H1 (cell line): ENCODE measurements around the gene GDPD5.

Source experiments
- ATF3 ChIP-seq: IDR thresholded peaks from 2 replicates; pipeline ENCODE4 v1.6.1; 2011; ENCODE audit warnings: low read depth, mild to moderate bottlenecking, low read length; ENCODE audit not compliant: insufficient read depth
- CHD7 ChIP-seq: fragments of 300-600 bp; sonication (generic); IDR thresholded peaks from 2 replicates; pipeline ENCODE4 v1.7.1; 2012; ENCODE audit warnings: low read length, moderate library complexity, mild to moderate bottlenecking, inconsistent platforms; ENCODE audit not compliant: insufficient replicate concordance
- CTCF ChIP-seq, 3 experiments: IDR thresholded peaks; 1 replicate in 2 of 3; 2 replicates in 1 of 3; pipeline versions ENCODE4 v1.5.1 to v1.6.1; 2011; ENCODE audit warnings: low read length in 3 of 3, mild to moderate bottlenecking in 3 of 3, inconsistent platforms in 2 of 3, low read depth in 1 of 3, moderate library complexity in 1 of 3; ENCODE audit not compliant: insufficient read depth in 1 of 3; ENCODE audit errors: control extremely low read depth in 1 of 3
- EP300 ChIP-seq, 2 experiments: IDR thresholded peaks; 1 replicate in 1 of 2; 2 replicates in 1 of 2; pipeline ENCODE4 v1.6.1; 2011 to 2012; ENCODE audit warnings: low read depth in 2 of 2, low read length in 2 of 2, mild to moderate bottlenecking in 2 of 2, borderline replicate concordance in 1 of 2, inconsistent platforms in 1 of 2, moderate library complexity in 1 of 2
- EZH2 ChIP-seq: fragments of 200-600 bp; sonication (generic); IDR thresholded peaks from 2 replicates; pipeline ENCODE4 v1.7.1; 2012; ENCODE audit warnings: low read depth, mild to moderate bottlenecking, moderate library complexity, low read length, inconsistent platforms; ENCODE audit not compliant: severe bottlenecking
- KDM5A ChIP-seq: fragments of 200-600 bp; IDR thresholded peaks from 2 replicates; pipeline ENCODE4 v1.7.1; 2012; ENCODE audit warnings: mild to moderate bottlenecking, low read length, inconsistent platforms, mixed read lengths
- MAX ChIP-seq: IDR thresholded peaks from 2 replicates; pipeline ENCODE4 v1.6.1; 2012; ENCODE audit warnings: inconsistent platforms
- RNF2 ChIP-seq: fragments of 200-900, 300-1000 bp; sonication (generic); IDR thresholded peaks from 2 replicates; pipeline ENCODE4 v1.7.1; 2016; ENCODE audit warnings: borderline replicate concordance, low read depth, mild to moderate bottlenecking, antibody characterized with exemption, low read length; ENCODE audit not compliant: poor library complexity, severe bottlenecking; ENCODE audit errors: missing control alignments
- USF2 ChIP-seq: IDR thresholded peaks from 2 replicates; pipeline ENCODE4 v1.6.1; 2011; ENCODE audit warnings: low read length, improper control_type of control experiment
- YY1 ChIP-seq: IDR thresholded peaks from 2 replicates; pipeline ENCODE4 v1.6.1; 2011; ENCODE audit warnings: low read depth, mild to moderate bottlenecking, low read length

GRCh38 chr11:75513250-75513649, 12.5 kb downstream of the GDPD5 start:
- TF ChIP-seq USF2 (no peak), MAX (no peak), EP300 (IDR thresholded peaks at IDR 0.05; ENCODE audit: borderline replicate concordance in 1 of 2, low read depth in 2 of 2, low read length in 2 of 2) (no peak), EZH2 (no peak), KDM5A (no peak), YY1 (no peak), RNF2 (no peak), CTCF (IDR thresholded peaks at IDR 0.05; ENCODE audit: control extremely low read depth in 1 of 3, insufficient read depth in 1 of 3, low read depth in 1 of 3, low read length in 3 of 3) (no peak), ATF3 (no peak), CHD7 (no peak)
